Right atrium auricular region (tissue), 2 donors: ENCODE measurements around the gene FGF10. TPM values are rescaled to one million over a fixed set of nuclear protein-coding genes. Genes with fewer than 3 reads are reported as not detected.

Experiments used
- DNase-seq: peaks from one replicate; pipeline ENCODE4 v3.0.0-alpha.2; 2019; ENCODE audit warnings: low spot score
- H3K27ac ChIP-seq, 2 donors: fragments of 200-600 bp; sonication (generic); 1 replicate in 1 of 2; 2 replicates in 1 of 2; pipeline ENCODE4 v1.5.1; 2016 to 2019
- H3K27me3 ChIP-seq, 2 donors: fragments of 200-600 bp; sonication (generic); one replicate each; pipeline versions ENCODE4 v1.5.1 to v1.6.0; 2017 to 2019
- H3K36me3 ChIP-seq: fragments of 200-600 bp; sonication (generic); one replicate; pipeline ENCODE4 v1.5.1; 2016
- H3K4me1 ChIP-seq, 2 donors: fragments of 200-600 bp; sonication (generic); one replicate each; pipeline versions ENCODE4 v1.5.1 to v1.6.0; 2017 to 2019
- H3K4me3 ChIP-seq, 2 donors: fragments of 200-600 bp; sonication (generic); 1 replicate in 1 of 2; 2 replicates in 1 of 2; pipeline ENCODE4 v1.5.1; 2017 to 2019; ENCODE audit warnings: mild to moderate bottlenecking in 1 of 2, moderate library complexity in 1 of 2
- H3K9me3 ChIP-seq, 2 donors: fragments of 200-600 bp; sonication (generic); one replicate each; pipeline ENCODE4 v1.5.1; 2019
- CTCF ChIP-seq, 2 donors: fragments of 200-600 bp; sonication (generic); IDR thresholded peaks; one replicate each; pipeline ENCODE4 v1.5.1; 2019; ENCODE audit warnings: antibody characterized with exemption in 2 of 2
- total RNA-seq, 2 donors: library from RNA; depleted of rRNA; stranded (reverse); fragments of >200 nt; gene quantifications; one replicate each; pipeline ENCODE4 v1.1.0, GENCODE V29; 2016

Gene FGF10
- total RNA-seq, 2 donors from 2014 or later = 0.19 to 0.75 TPM

- TF ChIP-seq CTCF (IDR thresholded peaks at IDR 0.05) = no peak
- Histone ChIP-seq H3K27ac (no peak overlapping the region), H3K27me3 (no peaks in the 10 kb centered on the region), H3K36me3 (no peaks in the 10 kb centered on the region), H3K9me3 (no peaks in the 10 kb centered on the region), H3K4me3 (no peak overlapping the region), H3K4me1 (no peaks in the 10 kb centered on the region)
- no peak for DNase-seq
These were observed 68.0 kb downstream of the FGF10 start for GRCh38 chr5:44321144-44321725.

- Histone ChIP-seq H3K36me3 (no peaks in the 10 kb centered on the region), H3K4me1 (no peaks in the 10 kb centered on the region), H3K27ac (no peak overlapping the region), H3K4me3 (no peak overlapping the region), H3K27me3 (no peaks in the 10 kb centered on the region), H3K9me3 (no peaks in the 10 kb centered on the region)
- DNase-seq = no peak
- TF ChIP-seq CTCF (IDR thresholded peaks at IDR 0.05) = no peak
These were observed 69.0 kb downstream of the FGF10 start for GRCh38 chr5:44320188-44320587.

- Histone ChIP-seq H3K27ac (no peak overlapping the region), H3K9me3 (no peaks in the 10 kb centered on the region), H3K4me1 (no peaks in the 10 kb centered on the region), H3K36me3 (no peaks in the 10 kb centered on the region), H3K4me3 (no peak overlapping the region), H3K27me3 (no peaks in the 10 kb centered on the region)
- no peak for TF ChIP-seq CTCF (IDR thresholded peaks at IDR 0.05)
- no peak for DNase-seq
These were observed 70.3 kb downstream of the FGF10 start for GRCh38 chr5:44318883-44319282.

- DNase-seq = no peak
- H3K27ac ChIP-seq = no peak overlapping the region
- no peaks in the 10 kb centered on the region for H3K9me3 ChIP-seq
- H3K27me3 ChIP-seq = no peaks in the 10 kb centered on the region
- TF ChIP-seq CTCF (IDR thresholded peaks at IDR 0.05) = no peak
- no peak overlapping the region for H3K4me3 ChIP-seq
- H3K36me3 ChIP-seq = no peaks in the 10 kb centered on the region
- no peaks in the 10 kb centered on the region for H3K4me1 ChIP-seq
These were observed 76.8 kb downstream of the FGF10 start for GRCh38 chr5:44312374-44312773.

GRCh38 chr5:44300551-44300950 lies 88.7 kb downstream of the FGF10 start:
- no peak for TF ChIP-seq CTCF (IDR thresholded peaks at IDR 0.05)
- Histone ChIP-seq H3K27ac (no peak overlapping the region), H3K36me3 (no peaks in the 10 kb centered on the region)

GRCh38 chr5:44299394-44299793 lies 89.8 kb downstream of the FGF10 start:
- Histone ChIP-seq H3K9me3 (no peaks in the 10 kb centered on the region), H3K27ac (no peak overlapping the region), H3K4me3 (no peak overlapping the region), H3K27me3 (no peaks in the 10 kb centered on the region), H3K36me3 (no peaks in the 10 kb centered on the region), H3K4me1 (no peaks in the 10 kb centered on the region)
- no peak for DNase-seq
- no peak for TF ChIP-seq CTCF (IDR thresholded peaks at IDR 0.05)

More at GRCh38 chr5:44300551-44300950, 88.7 kb downstream of the FGF10 start:
- no peaks in the 10 kb centered on the region for H3K4me1 ChIP-seq
- H3K9me3 ChIP-seq = no peaks in the 10 kb centered on the region
- H3K27me3 ChIP-seq = no peaks in the 10 kb centered on the region
- H3K4me3 ChIP-seq = no peak overlapping the region
- DNase-seq = no peak
